Common myeloid progenitor, CD34-positive (primary cell): ENCODE data around the gene KRTAP22-2.

Source experiments
- CTCF ChIA-PET: fragments of 350-600 bp; sonication (Branson Sonifier 250); formaldehyde crosslinking; loops from one replicate; lab custom pipeline; 2021; ENCODE audit warnings: antibody characterized with exemption; lab: Charles Lee
- POLR2A ChIA-PET: fragments of 350-600 bp; sonication (Branson Sonifier 250); formaldehyde crosslinking; loops from one replicate; lab custom pipeline; 2021; ENCODE audit warnings: antibody characterized with exemption; lab: Charles Lee
- DNase-seq, 3 donors: peaks; one replicate each; pipeline versions ENCODE4 v3.0.0 to v3.0.0-alpha.2; 2013
- H3K27ac ChIP-seq, 2 experiments: 1 replicate in 1 of 2; 2 replicates in 1 of 2; pipeline ENCODE4 v1.7.0; 2013; ENCODE audit warnings: inconsistent platforms in 2 of 2, low read length in 2 of 2, mild to moderate bottlenecking in 2 of 2, low read depth in 1 of 2, moderate library complexity in 1 of 2; ENCODE audit not compliant: severe bottlenecking in 2 of 2, insufficient read depth in 1 of 2, poor library complexity in 1 of 2
- H3K27me3 ChIP-seq, 5 experiments: replicated peaks in 2 of 5; 1 replicate in 3 of 5; 2 replicates in 2 of 5; pipeline versions ENCODE4 v1.6.1 to v1.7.0; 2013; ENCODE audit warnings: low read length in 4 of 5, mild to moderate bottlenecking in 2 of 5, moderate library complexity in 2 of 5, inconsistent platforms in 1 of 5; ENCODE audit not compliant: insufficient read depth in 5 of 5, control insufficient read depth in 4 of 5
- H3K36me3 ChIP-seq, 4 experiments: 1 replicate in 2 of 4; 2 replicates in 2 of 4; pipeline versions ENCODE4 v1.6.1 to v1.7.0; 2013; ENCODE audit warnings: low read length in 3 of 4, control low read depth in 1 of 4, mild to moderate bottlenecking in 1 of 4; ENCODE audit not compliant: control insufficient read depth in 4 of 4, insufficient read depth in 4 of 4
- H3K4me1 ChIP-seq, 4 experiments: 1 replicate in 3 of 4; 2 replicates in 1 of 4; pipeline versions ENCODE4 v1.6.1 to v1.7.1; 2013; ENCODE audit warnings: low read length in 3 of 4, mild to moderate bottlenecking in 3 of 4, control low read depth in 1 of 4, inconsistent platforms in 1 of 4, moderate library complexity in 1 of 4; ENCODE audit not compliant: control insufficient read depth in 4 of 4, insufficient read depth in 4 of 4; ENCODE audit errors: control extremely low read depth in 1 of 4
- H3K4me3 ChIP-seq, 7 experiments: 1 replicate in 4 of 7; 2 replicates in 3 of 7; pipeline versions ENCODE4 v1.5.1 to v1.7.0; 2013; ENCODE audit warnings: mild to moderate bottlenecking in 7 of 7, low read length in 6 of 7, moderate library complexity in 6 of 7, inconsistent platforms in 2 of 7, low read depth in 2 of 7, control low read depth in 1 of 7; ENCODE audit not compliant: insufficient read depth in 4 of 7, control insufficient read depth in 1 of 7; ENCODE audit errors: extremely low read depth in 1 of 7
- H3K9me3 ChIP-seq, 5 experiments: 1 replicate in 4 of 5; 2 replicates in 1 of 5; pipeline versions ENCODE4 v1.6.1 to v1.7.1; 2013; ENCODE audit warnings: low read length in 4 of 5, mild to moderate bottlenecking in 2 of 5, inconsistent platforms in 1 of 5, low read depth in 1 of 5, moderate library complexity in 1 of 5; ENCODE audit not compliant: control insufficient read depth in 4 of 5, insufficient read depth in 2 of 5; ENCODE audit errors: control extremely low read depth in 1 of 5
- WGBS: methylation state at CpG from one replicate; pipeline ENCODE4 v1.1.5; 2013; ENCODE audit not compliant: insufficient coverage; 5-methylcytosine and 5-hydroxymethylcytosine counted together

Gene KRTAP22-2

DNA sequence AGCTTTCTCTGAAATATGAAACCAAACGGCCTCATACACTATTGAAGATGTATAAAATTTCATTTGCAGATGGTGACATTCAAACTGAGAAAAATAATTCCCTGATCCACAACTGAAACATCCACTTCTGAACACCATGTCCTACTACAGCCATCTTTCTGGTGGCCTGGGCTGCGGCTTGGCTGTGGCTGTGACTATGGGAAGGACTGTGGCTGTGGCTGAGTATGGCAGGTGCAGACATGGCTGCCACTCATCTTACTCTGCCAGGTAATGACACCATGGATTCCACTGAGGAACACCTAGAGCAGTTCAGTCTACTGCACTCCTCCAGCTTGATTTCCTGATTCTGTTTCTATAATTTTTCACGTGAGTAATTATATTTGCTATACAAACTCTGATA lies 30.3 kb upstream of the KRTAP22-2 start, which contains the start of gene KRTAP20-4:
Gene KRTAP20-4 (plus strand): TSS at position 106 of the 400 bp plus-strand sequence.
- 100% methylated on average over 1 of the region's 3 CpGs for WGBS

DNA sequence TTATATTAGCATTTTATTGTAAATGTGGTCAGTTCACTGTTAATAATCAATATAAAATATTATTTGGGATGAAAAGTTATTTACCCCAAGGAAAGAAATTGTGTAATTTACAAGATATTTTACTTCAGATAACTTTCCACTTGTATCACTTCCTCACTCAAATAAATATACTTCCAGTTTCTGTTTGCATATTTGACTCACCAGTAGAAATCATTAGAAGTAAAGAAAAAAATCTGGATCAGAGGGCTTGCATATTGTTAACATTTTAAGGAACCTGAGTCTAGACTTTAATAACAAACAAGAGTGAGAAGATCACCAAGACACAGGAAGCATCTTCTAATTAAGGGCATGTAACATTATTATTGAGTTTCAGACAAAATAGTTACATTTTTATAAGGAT lies 29.9 kb upstream of the KRTAP22-2 start:
- no peak for DNase-seq
- H3K9me3 ChIP-seq = peaks cover 0 to 3% (median 0%) of the 10 kb centered on the region in 5 experiments
- H3K27me3 ChIP-seq = no peaks in the 10 kb centered on the region
- no peaks in the 10 kb centered on the region for H3K4me1 ChIP-seq
- H3K4me3 ChIP-seq = no peak overlapping the region
- H3K27ac ChIP-seq = no peak overlapping the region
- no peaks in the 10 kb centered on the region for H3K36me3 ChIP-seq
- ChIA-PET POLR2A (no interaction called here), CTCF (no interaction called here)

More for the DNA sequence above, 30.3 kb upstream of the KRTAP22-2 start, which contains the start of gene KRTAP20-4:
- H3K4me3 ChIP-seq = no peak within 1 kb of the TSS
- H3K36me3 ChIP-seq = no peaks in the 10 kb centered on the region
- no peak within 1 kb of the TSS for H3K27ac ChIP-seq
- ChIA-PET POLR2A (no interaction called here), CTCF (no interaction called here)
- H3K4me1 ChIP-seq = no peaks in the 10 kb centered on the region
- no peaks in the 10 kb centered on the region for H3K27me3 ChIP-seq
- peaks cover 0 to 3% (median 0%) of the 10 kb centered on the region in 5 experiments for H3K9me3 ChIP-seq
- DNase-seq = no peak

DNA sequence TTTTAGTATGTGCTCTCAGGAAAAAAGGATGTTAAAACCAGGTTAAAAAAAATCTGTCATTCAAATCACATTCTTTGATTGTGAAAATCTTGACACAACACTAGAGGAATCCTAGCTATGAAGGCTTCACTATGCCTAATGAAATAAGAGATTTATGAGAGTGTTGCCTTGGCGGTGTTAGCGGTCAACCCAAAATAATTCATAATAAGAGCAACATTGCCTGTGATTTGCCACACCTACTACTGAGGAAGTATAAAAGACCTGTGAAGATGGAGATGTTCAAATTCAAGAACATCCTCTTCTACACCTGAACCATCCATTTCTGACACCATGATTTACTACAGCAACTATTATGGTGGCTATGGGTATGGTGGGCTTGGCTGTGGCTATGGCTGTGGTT lies 25.9 kb upstream of the KRTAP22-2 start, which contains the start of gene KRTAP20-1:
Gene KRTAP20-1 (plus strand): TSS at position 301 of the 400 bp plus-strand sequence. CDS start 30 bp downstream, at position 331.
- H3K36me3 ChIP-seq = no peaks in the 10 kb centered on the region
- H3K4me1 ChIP-seq = no peaks in the 10 kb centered on the region
- ChIA-PET POLR2A (no interaction called here), CTCF (no interaction called here)
- no CpG with 5 or more reads among the region's 2 CpGs for WGBS
- DNase-seq = no peak
- no peaks in the 10 kb centered on the region for H3K27me3 ChIP-seq
- no peaks in the 10 kb centered on the region for H3K9me3 ChIP-seq
- H3K27ac ChIP-seq = no peak within 1 kb of the TSS
- H3K4me3 ChIP-seq = no peak within 1 kb of the TSS

GRCh38 chr21:30615199-30615598 lies 25.0 kb upstream of the KRTAP22-2 start:
- Histone ChIP-seq H3K9me3 (no peaks in the 10 kb centered on the region), H3K27me3 (no peaks in the 10 kb centered on the region), H3K4me1 (no peaks in the 10 kb centered on the region), H3K27ac (no peak overlapping the region), H3K36me3 (no peaks in the 10 kb centered on the region), H3K4me3 (no peak overlapping the region)
- ChIA-PET CTCF (no interaction called here), POLR2A (no interaction called here)
- no peak for DNase-seq

- WGBS = 80% methylated on average over 1 of the region's 2 CpGs
- Histone ChIP-seq H3K36me3 (no peaks in the 10 kb centered on the region), H3K4me3 (no peak within 1 kb of the TSS), H3K27ac (no peak within 1 kb of the TSS), H3K4me1 (no peaks in the 10 kb centered on the region), H3K27me3 (no peaks in the 10 kb centered on the region), H3K9me3 (no peaks in the 10 kb centered on the region)
- ChIA-PET POLR2A (interaction anchor here (0.6 kb wide), 1 partner anchor 165 kb away, joined by 5 read pairs; no protein-coding TSS in a partner anchor), CTCF (no interaction called here)
- no peak for DNase-seq
These were observed 23.6 kb upstream of the KRTAP22-2 start, which contains the start of gene KRTAP6-1 for GRCh38 chr21:30613836-30614235. Gene KRTAP6-1, minus strand, starts transcription at chr21:30613930. Its CDS starts 26 bp downstream, at chr21:30613904.

- Histone ChIP-seq H3K9me3 (no peaks in the 10 kb centered on the region), H3K4me1 (no peaks in the 10 kb centered on the region), H3K36me3 (no peaks in the 10 kb centered on the region), H3K27ac (no peak overlapping the region), H3K27me3 (no peaks in the 10 kb centered on the region), H3K4me3 (no peak overlapping the region)
- POLR2A ChIA-PET = no interaction called here
- CTCF ChIA-PET = no interaction called here
- DNase-seq = no peak
- WGBS = 100% methylated on average over 1 of the region's 2 CpGs
These were observed 21.9 kb upstream of the KRTAP22-2 start for GRCh38 chr21:30612132-30612531.

- Histone ChIP-seq H3K27ac (no peak overlapping the region), H3K9me3 (no peaks in the 10 kb centered on the region), H3K4me3 (no peak overlapping the region), H3K4me1 (no peaks in the 10 kb centered on the region), H3K27me3 (no peaks in the 10 kb centered on the region), H3K36me3 (no peaks in the 10 kb centered on the region)
- POLR2A ChIA-PET = no interaction called here
- CTCF ChIA-PET = no interaction called here
- DNase-seq = no peak
- WGBS = 89% methylated on average over 2 of the region's 2 CpGs
These were observed 15.8 kb upstream of the KRTAP22-2 start for GRCh38 chr21:30605968-30606367.
